Frontal cortex (tissue), 4 donors: ENCODE measurements around the gene CLDN7. TPM values are rescaled to one million over a fixed set of nuclear protein-coding genes. Genes with fewer than 3 reads are reported as not detected.
"Not testable (repeated sequence)": the region's sequence is repeated elsewhere in the genome, so short reads cannot be mapped to it uniquely, and the experiment has no call there.

Source experiments
- DNase-seq, 2 donors: peaks; one replicate each; pipeline ENCODE4 v3.0.0; 2012; ENCODE audit warnings: low spot score in 2 of 2
- FAIRE-seq: peaks from 2 replicates; lab custom pipeline; 2012; peaks lifted over from hg19 to GRCh38; lab: Jason Lieb, UNC
- total RNA-seq: library from RNA; depleted of rRNA; stranded (reverse); fragments of >200 nt; gene quantifications from one replicate; pipeline ENCODE4 v1.2.3, GENCODE V29; 2014
- donor health status: control.
- donor health status: control.
- donor health status: control.

Gene CLDN7
- total RNA-seq, 1 donor from 2014 or later = 0.82 TPM

- no peak for FAIRE-seq
These were observed 3.3 kb downstream of the CLDN7 start for GRCh38 chr17:7258731-7259554.

DNA sequence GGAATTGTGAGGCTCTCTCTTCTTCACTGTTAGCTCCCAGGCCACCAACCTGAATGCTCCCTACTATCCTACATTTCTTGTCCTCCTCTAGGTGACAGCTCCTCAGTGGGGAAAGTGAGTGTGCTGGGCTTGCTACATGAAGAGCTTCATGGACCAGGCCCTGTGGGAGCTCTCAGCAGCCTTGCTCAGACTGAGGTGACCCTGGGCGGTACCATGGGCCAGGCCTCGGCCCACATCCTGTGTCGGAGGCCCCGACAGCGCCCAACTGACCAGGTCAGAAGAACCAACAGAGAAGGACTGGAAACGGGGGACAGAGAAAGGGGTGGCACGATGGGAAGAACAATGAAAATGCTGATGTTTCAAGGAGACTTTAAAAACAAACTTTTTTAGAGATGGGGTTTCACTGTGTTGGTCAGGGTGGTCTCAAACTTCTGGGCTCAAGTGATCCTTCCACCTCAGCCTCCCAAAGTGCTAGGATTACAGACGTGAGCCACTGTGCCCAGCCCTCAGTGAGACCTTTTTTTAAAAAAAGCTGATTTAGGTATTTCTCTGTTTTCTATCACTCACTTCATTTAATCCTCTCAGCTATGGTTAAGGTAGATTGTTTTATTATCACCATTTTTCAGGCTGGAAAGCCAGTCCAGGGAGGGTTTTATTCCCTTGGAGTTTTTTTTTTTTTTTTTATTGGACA, 5.4 kb downstream of the CLDN7 start:
- DNase-seq (no peak), FAIRE-seq (no peak)

More at GRCh38 chr17:7258731-7259554, 3.3 kb downstream of the CLDN7 start:
- DNase-seq = no peak

GRCh38 chr17:7254511-7254910, 7.8 kb downstream of the CLDN7 start:
- DNase-seq = peak in 1 of 2 donors; percentile 6
- no peak for FAIRE-seq

GRCh38 chr17:7253082-7253481, 9.2 kb downstream of the CLDN7 start:
- DNase-seq (no peak), FAIRE-seq (no peak)

GRCh38 chr17:7252176-7253043, 9.9 kb downstream of the CLDN7 start, which contains the start of gene ELP5:
Gene ELP5 (plus strand): TSS chr17:7252215. CDS start chr17:7252551, 336 bp downstream.
- FAIRE-seq (no peak), DNase-seq (peak; percentile 82 to 90)

DNA sequence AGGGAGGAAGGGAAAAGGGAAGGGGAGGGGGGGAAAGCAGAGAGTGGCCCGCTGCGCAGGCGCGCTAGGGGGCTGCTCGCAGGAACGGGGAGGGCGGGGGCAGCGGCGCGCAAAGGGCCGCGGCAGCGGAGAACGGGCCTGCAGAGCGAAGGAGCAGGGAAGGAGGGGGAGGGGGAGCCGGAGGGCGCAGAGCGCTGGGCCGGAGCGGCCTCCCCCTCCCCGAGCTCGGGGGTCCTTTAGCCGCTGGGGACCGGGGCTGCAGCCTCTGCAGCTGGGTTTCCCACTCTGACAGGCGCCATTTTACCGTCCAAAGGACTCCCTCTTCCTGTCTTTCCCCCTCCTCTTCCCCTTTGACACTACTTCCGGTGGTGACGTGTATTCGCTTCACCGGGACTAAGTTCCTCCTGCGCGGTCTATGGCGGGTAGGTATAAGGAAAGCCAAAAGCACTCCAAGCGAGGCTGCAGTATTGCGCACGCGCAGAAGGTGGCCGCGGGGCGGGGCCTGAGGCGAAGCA, 10.6 kb downstream of the CLDN7 start, which contains the start of gene CTDNEP1:
CTDNEP1 (minus strand) TSS at position 74 of the 515 bp plus-strand sequence. CDS start 438 bp downstream, outside the sequence.
- peak; percentile 97 to 98 for DNase-seq
- FAIRE-seq = peak; percentile 47

- FAIRE-seq = no peak
- DNase-seq = no peak
These were observed 11.3 kb downstream of the CLDN7 start for GRCh38 chr17:7250695-7251627.

GRCh38 chr17:7249830-7250229, 12.4 kb downstream of the CLDN7 start:
- no peak for FAIRE-seq
- no peak for DNase-seq

GRCh38 chr17:7249214-7249613, 13.1 kb downstream of the CLDN7 start:
- DNase-seq = no peak
- no peak for FAIRE-seq

GRCh38 chr17:7248796-7249195, 13.5 kb downstream of the CLDN7 start:
- no peak for DNase-seq

DNA sequence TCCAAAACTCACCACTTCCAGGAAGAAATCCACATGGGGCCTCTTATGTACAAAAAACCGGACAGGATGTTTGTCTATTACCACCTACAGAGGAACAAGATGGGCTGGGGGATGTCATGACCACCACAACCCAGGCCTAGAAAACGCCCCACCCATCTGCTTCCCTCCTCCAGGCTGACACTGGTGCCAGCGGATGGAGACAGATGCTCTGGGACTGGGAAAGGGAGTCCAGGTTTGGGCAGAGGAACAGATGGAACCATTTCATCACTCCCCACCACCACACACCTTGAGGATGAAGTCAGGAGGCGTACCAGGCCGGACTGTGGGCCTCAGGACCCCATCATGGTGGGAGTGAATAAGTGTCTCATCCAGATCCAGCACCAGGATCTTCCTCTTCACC, 15.5 kb downstream of the CLDN7 start:
- FAIRE-seq (no peak), DNase-seq (no peak)

More at GRCh38 chr17:7248796-7249195, 13.5 kb downstream of the CLDN7 start:
- FAIRE-seq = no peak

DNA sequence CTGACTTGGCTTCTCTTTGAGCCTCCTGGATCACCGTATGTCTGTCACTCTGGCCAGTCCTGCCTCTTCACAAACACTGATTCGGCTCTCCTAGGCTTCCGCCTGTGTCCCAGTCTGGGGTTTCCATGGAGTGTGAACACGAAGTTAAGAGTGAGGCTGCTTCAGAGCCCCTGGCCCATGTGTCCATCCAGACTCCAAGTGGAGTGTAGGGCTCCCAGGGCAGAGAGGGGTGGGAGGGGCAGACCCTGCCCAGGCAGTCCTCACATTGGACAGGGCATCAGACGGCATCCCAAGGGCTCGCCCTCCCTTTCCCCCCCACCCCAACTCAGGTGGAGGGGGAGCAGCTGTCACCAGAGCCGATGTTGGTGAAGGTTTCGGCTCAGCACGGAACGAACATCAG, 18.4 kb downstream of the CLDN7 start:
- not testable (repeated sequence) for DNase-seq, FAIRE-seq

DNA sequence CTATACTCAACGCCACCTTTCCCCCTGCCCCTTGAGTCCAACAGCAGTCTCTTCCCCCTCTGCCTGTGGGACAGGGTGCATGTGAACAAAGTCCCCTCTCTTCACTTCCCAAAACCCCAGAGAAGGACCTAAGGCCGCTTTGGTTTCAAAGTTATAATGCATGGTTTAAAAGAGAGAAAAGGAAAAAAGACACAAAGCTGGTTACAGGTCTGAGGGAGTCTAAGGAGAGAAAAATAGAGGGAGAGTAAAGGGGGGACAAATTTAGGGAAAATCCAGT, 18.9 kb downstream of the CLDN7 start:
- no peak for DNase-seq
- FAIRE-seq = no peak

- DNase-seq (peak; percentile 91 to 93), FAIRE-seq (no peak)
These were observed 19.4 kb downstream of the CLDN7 start for GRCh38 chr17:7242717-7243452.

DNA sequence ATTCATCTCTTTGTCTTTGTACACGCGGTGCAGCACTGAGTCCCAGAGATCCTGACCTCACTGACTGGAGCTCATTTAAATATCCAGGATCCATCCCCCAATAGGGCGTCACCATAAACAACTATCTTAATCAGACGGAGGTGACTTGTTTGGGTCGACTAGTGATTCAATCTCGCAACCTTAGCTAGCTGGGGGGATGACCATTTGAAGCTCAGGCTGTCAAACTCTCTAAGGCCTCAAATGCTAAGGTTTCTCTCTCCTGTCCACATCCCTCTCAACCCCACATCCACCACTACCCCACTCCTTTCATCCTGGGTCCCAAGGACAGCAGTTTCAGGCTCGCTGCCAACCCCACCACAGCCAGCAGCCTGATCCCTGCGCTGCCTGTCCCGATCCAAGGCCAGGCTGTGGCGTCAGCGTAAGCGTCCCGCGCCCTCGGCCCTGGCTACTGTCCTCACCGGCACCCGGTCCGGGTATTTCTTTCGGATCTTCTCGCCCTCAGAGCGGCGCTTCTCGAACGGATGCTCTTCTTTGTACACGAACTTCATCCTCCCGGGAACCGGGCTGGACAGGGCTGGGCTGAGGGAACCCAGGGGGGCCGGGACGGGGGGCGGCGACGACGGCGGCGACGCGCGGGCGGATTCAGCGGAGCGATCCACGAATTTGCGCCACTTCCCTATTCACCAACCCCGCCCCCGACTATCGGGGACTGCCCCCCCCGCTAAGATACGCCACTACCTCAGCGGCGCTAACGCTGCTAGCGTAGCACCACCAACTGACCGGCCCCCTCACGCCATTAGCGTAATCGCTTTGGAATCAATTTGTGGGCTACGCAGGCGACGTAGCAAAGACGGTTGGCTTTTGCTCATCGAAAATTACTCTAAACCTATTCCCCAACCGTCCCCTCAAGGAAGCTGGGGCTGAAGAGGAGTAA, 20.2 kb downstream of the CLDN7 start, which contains the start of gene GABARAP:
GABARAP (minus strand) TSS at position 667 of the 934 bp plus-strand sequence; CDS start at position 548, 119 bp downstream.
- DNase-seq = peak; percentile 81 to 88
- FAIRE-seq = no peak

GRCh38 chr17:7241090-7241733, 21.1 kb downstream of the CLDN7 start:
- DNase-seq (no peak), FAIRE-seq (no peak)
